ENCODE measurements around the gene RPS29. TPM values are rescaled to one million over a fixed set of nuclear protein-coding genes. Genes with fewer than 3 reads are reported as not detected.

The RPS29 gene
- polyA plus RNA-seq, 1 of the 3 experiments (the other 2 are of a cell fraction): 11,220 TPM

GRCh38 chr14:49614196-49614595, 28.0 kb upstream of the RPS29 start:
- WGBS (ENCODE audit: low lambda C conversion rate): 84% methylated on average over 2 of the region's 2 CpGs
- H3K4me3 ChIP-seq (ENCODE audit: low read depth in 2 of 2, low read length in 1 of 2): no peak overlapping the region
- no peak overlapping the region for H3K4me2 ChIP-seq
- H3K4me1 ChIP-seq (ENCODE audit: control insufficient read depth in 1 of 2, insufficient read depth in 2 of 2, low read depth in 1 of 2, low read length in 1 of 2): peaks cover under 1 to 16% of the 10 kb centered on the region in 2 experiments
- peaks cover 16 to 33% of the 10 kb centered on the region in 2 experiments for H3K36me3 ChIP-seq (replicated peaks in 1 of 2; ENCODE audit: control insufficient read depth in 1 of 2, insufficient read depth in 2 of 2, low read length in 1 of 2)
- H4K20me1 ChIP-seq (ENCODE audit: insufficient read depth): peaks cover 9% of the 10 kb centered on the region
- DNase-seq: no peak
- no peak overlapping the region for H3K27ac ChIP-seq (ENCODE audit: low read depth in 2 of 2, low read length in 1 of 2)
- H2AFZ ChIP-seq (ENCODE audit: low read depth): no peak overlapping the region
- CTCF ChIA-PET: interaction anchor here (1.2 to 1.5 kb wide), 2 partner anchors 16 to 27 kb away, joined by 3 to 6 read pairs; partner anchors contain the start of gene LRR1
- H3K79me2 ChIP-seq (ENCODE audit: insufficient read depth): peaks cover 42% of the 10 kb centered on the region
- H3K9ac ChIP-seq: no peak overlapping the region
- POLR2A ChIA-PET: no interaction called here
- H3K9me2 ChIP-seq: no peaks in the 10 kb centered on the region
- TF ChIP-seq YY1 (IDR thresholded peaks at IDR 0.05; ENCODE audit: low read depth) (no peak), FOXM1 (IDR thresholded peaks at IDR 0.05; ENCODE audit: low read depth) (no peak), FOXJ3 (CRISPR knock-in tag; IDR thresholded peaks at IDR 0.05) (no peak)
- H3F3A ChIP-seq (replicated peaks; ENCODE audit: insufficient read depth): peaks cover 38% of the 10 kb centered on the region
- H3K27me3 ChIP-seq (ENCODE audit: insufficient read depth): no peaks in the 10 kb centered on the region
- no peaks in the 10 kb centered on the region for H3K9me3 ChIP-seq

- WGBS (ENCODE audit: low lambda C conversion rate): 98% methylated on average over 8 of the region's 8 CpGs
- no peaks in the 10 kb centered on the region for H3K27me3 ChIP-seq (ENCODE audit: insufficient read depth)
- TF ChIP-seq JUND (IDR thresholded peaks at IDR 0.05) (no peak), MXI1 (IDR thresholded peaks at IDR 0.05; ENCODE audit: low read depth, low read length) (no peak), CHD2 (IDR thresholded peaks at IDR 0.05; ENCODE audit: low read length, partially characterized antibody) (no peak), GABPA (IDR thresholded peaks at IDR 0.05; ENCODE audit: low read depth) (no peak), ELF1 (IDR thresholded peaks at IDR 0.05) (no peak), USF2 (IDR thresholded peaks at IDR 0.05; ENCODE audit: borderline replicate concordance, low read depth, low read length) (no peak), TCF12 (IDR thresholded peaks at IDR 0.05) (no peak), TAF1 (IDR thresholded peaks at IDR 0.05; ENCODE audit: borderline replicate concordance, low read depth, low read length) (no peak), NRF1 (IDR thresholded peaks at IDR 0.05; ENCODE audit: low read depth, low read length) (no peak), RCOR1 (IDR thresholded peaks at IDR 0.05; ENCODE audit: low read length) (no peak), EZH2phosphoT487 (IDR thresholded peaks at IDR 0.05; ENCODE audit: borderline replicate concordance, low read depth) (no peak), FOXJ3 (CRISPR knock-in tag; IDR thresholded peaks at IDR 0.05) (no peak), ZBTB33 (IDR thresholded peaks at IDR 0.05; ENCODE audit: borderline replicate concordance, low read depth) (no peak), RXRA (IDR thresholded peaks at IDR 0.05; ENCODE audit: borderline replicate concordance, low read depth) (no peak), REST (IDR thresholded peaks at IDR 0.05; ENCODE audit: low read depth, low read length) (no peak), GATA2 (CRISPR knock-in tag; IDR thresholded peaks at IDR 0.05) (no peak), IRF3 (IDR thresholded peaks at IDR 0.05; ENCODE audit: low read depth, low read length) (no peak), FOXM1 (IDR thresholded peaks at IDR 0.05; ENCODE audit: low read depth) (no peak)
- peaks cover 0 to 2% of the 10 kb centered on the region in 2 experiments; a peak in 1 of 4 replicates for H3K4me1 ChIP-seq (ENCODE audit: control insufficient read depth in 1 of 2, insufficient read depth in 2 of 2, low read depth in 1 of 2, low read length in 1 of 2)
- POLR2A ChIA-PET: no interaction called here
- no peak for DNase-seq
- peaks cover 3 to 17% of the 10 kb centered on the region in 2 experiments for H3K36me3 ChIP-seq (replicated peaks in 1 of 2; ENCODE audit: control insufficient read depth in 1 of 2, insufficient read depth in 2 of 2, low read length in 1 of 2)
- no peak overlapping the region for H3K4me2 ChIP-seq
- H3F3A ChIP-seq (replicated peaks; ENCODE audit: insufficient read depth): peaks cover 27% of the 10 kb centered on the region
- H3K9me2 ChIP-seq: no peaks in the 10 kb centered on the region
- no peak overlapping the region for H3K9ac ChIP-seq
- CTCF ChIA-PET: no interaction called here
- peak overlapping the region in 1 of 2 experiments; percentile 29; a peak in 1 of 4 replicates for H3K27ac ChIP-seq (ENCODE audit: low read depth in 2 of 2, low read length in 1 of 2)
- H4K20me1 ChIP-seq (ENCODE audit: insufficient read depth): no peaks in the 10 kb centered on the region
- no peak overlapping the region for H2AFZ ChIP-seq (ENCODE audit: low read depth)
- peaks cover 27% of the 10 kb centered on the region for H3K79me2 ChIP-seq (ENCODE audit: insufficient read depth)
- H3K4me3 ChIP-seq (ENCODE audit: low read depth in 2 of 2, low read length in 1 of 2): no peak overlapping the region
- H3K9me3 ChIP-seq: no peaks in the 10 kb centered on the region
Observed at GRCh38 chr14:49612671-49613070, 26.5 kb upstream of the RPS29 start.
